Adrenal gland (tissue), 5 donors: ENCODE measurements around the gene KCNMB2.

Source experiments
- CTCF ChIP-seq, 6 experiments: fragments of 450-650 bp in 4 of 6; fragments of 200-600 bp in 2 of 6; sonication (generic) in 1 of 6; IDR thresholded peaks; 1 replicate in 5 of 6; 2 replicates in 1 of 6; pipeline versions ENCODE4 v1.5.1 to v1.8.0; 2016 to 2021; ENCODE audit warnings: antibody characterized with exemption in 6 of 6, mild to moderate bottlenecking in 2 of 6, moderate library complexity in 1 of 6
- POLR2A ChIP-seq, 2 donors: fragments of 450-650 bp; IDR thresholded peaks; one replicate each; pipeline ENCODE4 v1.6.1; 2017; ENCODE audit warnings: antibody characterized with exemption in 2 of 2, mild to moderate bottlenecking in 2 of 2, moderate library complexity in 1 of 2
- donor health status: DM: no; HTN: no; CAD: no.

GRCh38 chr3:178732824-178733223, 196.6 kb downstream of the KCNMB2 start:
- no peak for TF ChIP-seq CTCF (IDR thresholded peaks at IDR 0.05)
- no peak for TF ChIP-seq POLR2A (IDR thresholded peaks at IDR 0.05)
